Fibroblast of the aortic adventitia (primary cell): Measurements from ENCODE around the gene ADGRF4. TPM values are rescaled to one million over a fixed set of nuclear protein-coding genes. Genes with fewer than 3 reads are reported as not detected.

ENCODE experiments used
- DNase-seq: peaks from one replicate; pipeline ENCODE4 v3.0.0-alpha.2; 2010; ENCODE audit warnings: low read depth
- H3K4me3 ChIP-seq: 2 replicates; pipeline ENCODE4 v1.5.1; 2011; ENCODE audit warnings: low read depth, mild to moderate bottlenecking, control low read depth, low read length, moderate library complexity
- CTCF ChIP-seq: IDR thresholded peaks from 2 replicates; pipeline ENCODE4 v1.5.1; 2011; ENCODE audit warnings: mild to moderate bottlenecking, low read length, control low read depth, inconsistent platforms; ENCODE audit not compliant: insufficient read depth
- total RNA-seq: library from RNA; depleted of rRNA; stranded (reverse); fragments of >200 nt; gene quantifications from 2 replicates; pipeline ENCODE4 v1.2.3, GENCODE V29; 2012; ENCODE audit warnings: low replicate concordance

Gene ADGRF4
- total RNA-seq, 1 donor = 2.7 TPM

GRCh38 chr6:47729019-47729418 is 30.6 kb downstream of the ADGRF4 start:
- TF ChIP-seq CTCF = no peak
- H3K4me3 ChIP-seq = no peak overlapping the region
- DNase-seq = no peak

GRCh38 chr6:47729457-47729856 is 31.1 kb downstream of the ADGRF4 start:
- DNase-seq = no peak
- TF ChIP-seq CTCF = no peak
- H3K4me3 ChIP-seq = no peak overlapping the region

- no peak for DNase-seq
- H3K4me3 ChIP-seq = no peak overlapping the region
- TF ChIP-seq CTCF = no peak
These were observed 35.6 kb downstream of the ADGRF4 start for GRCh38 chr6:47733879-47734558.

GRCh38 chr6:47734831-47735481 is 36.6 kb downstream of the ADGRF4 start:
- TF ChIP-seq CTCF = no peak
- no peak overlapping the region for H3K4me3 ChIP-seq
- no peak for DNase-seq

GRCh38 chr6:47736083-47736700 is 37.8 kb downstream of the ADGRF4 start:
- H3K4me3 ChIP-seq = no peak overlapping the region
- DNase-seq = no peak
- no peak for TF ChIP-seq CTCF

GRCh38 chr6:47737406-47737805 is 39.0 kb downstream of the ADGRF4 start:
- no peak for TF ChIP-seq CTCF
- peak; percentile 49 for DNase-seq
- no peak overlapping the region for H3K4me3 ChIP-seq
